ENCODE results near the gene TMCC1. TPM values are rescaled to one million over a fixed set of nuclear protein-coding genes. Genes with fewer than 3 reads are reported as not detected.

The TMCC1 gene
- total and polyA plus RNA-seq, 10 of the 15 experiments (the other 5 are each of a cell fraction or from before 2014, with no cell fraction given), result 2.3 to 21.1 (median 8.4) TPM

DNA sequence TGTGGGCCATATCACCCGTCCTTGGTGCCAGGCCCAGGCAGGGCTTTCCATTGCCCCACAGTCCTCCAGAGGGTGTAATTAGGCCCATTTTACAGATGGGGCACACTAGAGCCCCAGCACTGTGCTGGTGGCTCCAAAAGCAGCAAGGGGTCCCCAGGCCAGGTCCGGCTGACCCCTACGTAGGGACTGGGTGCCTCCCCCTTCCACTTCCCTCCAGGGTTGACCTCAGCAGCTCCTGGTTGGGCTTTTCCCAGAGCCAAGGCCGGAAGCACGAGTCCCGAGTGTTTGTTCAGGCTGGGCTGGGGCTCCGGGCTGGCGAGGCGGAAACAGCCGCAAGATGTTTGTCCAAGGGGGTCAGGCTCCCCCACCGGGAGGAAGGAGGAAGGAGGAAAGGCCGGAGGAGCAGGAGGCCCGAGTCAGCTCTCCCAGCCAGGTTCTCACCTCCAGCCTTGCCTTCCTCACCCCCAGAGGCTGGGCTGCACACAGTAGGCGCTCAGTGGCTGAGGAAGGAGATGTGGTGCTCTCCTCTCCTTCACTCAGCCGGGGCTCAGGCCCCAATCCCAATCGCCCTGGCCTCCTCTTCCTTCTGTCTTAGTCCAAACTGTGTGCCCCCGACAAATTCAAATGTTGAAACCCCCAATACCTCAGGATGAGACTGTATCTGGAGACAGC is 269.9 kb downstream of the TMCC1 start:
- ChIA-PET RAD21 (ENCODE audit: unreplicated experiment) (no interaction called here), CTCF (no interaction called here), SMC1A (ENCODE audit: uncharacterized antibody, unreplicated experiment) (no interaction called here), POLR2A (no interaction called here)
- no TSS peak for BruUV-seq (replicated peaks)
- TF ChIP-seq, protein P1, sequence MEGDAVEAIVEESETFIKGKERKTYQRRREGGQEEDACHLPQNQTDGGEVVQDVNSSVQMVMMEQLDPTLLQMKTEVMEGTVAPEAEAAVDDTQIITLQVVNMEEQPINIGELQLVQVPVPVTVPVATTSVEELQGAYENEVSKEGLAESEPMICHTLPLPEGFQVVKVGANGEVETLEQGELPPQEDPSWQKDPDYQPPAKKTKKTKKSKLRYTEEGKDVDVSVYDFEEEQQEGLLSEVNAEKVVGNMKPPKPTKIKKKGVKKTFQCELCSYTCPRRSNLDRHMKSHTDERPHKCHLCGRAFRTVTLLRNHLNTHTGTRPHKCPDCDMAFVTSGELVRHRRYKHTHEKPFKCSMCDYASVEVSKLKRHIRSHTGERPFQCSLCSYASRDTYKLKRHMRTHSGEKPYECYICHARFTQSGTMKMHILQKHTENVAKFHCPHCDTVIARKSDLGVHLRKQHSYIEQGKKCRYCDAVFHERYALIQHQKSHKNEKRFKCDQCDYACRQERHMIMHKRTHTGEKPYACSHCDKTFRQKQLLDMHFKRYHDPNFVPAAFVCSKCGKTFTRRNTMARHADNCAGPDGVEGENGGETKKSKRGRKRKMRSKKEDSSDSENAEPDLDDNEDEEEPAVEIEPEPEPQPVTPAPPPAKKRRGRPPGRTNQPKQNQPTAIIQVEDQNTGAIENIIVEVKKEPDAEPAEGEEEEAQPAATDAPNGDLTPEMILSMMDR (IDR thresholded peaks at IDR 0.05 in 2 of 3, conservative IDR thresholded peaks at IDR 0.05 in 1 of 3; ENCODE audit: control insufficient read depth in 2 of 3, extremely low read depth in 1 of 3, insufficient read depth in 1 of 3, low read depth in 3 of 3, low read length in 3 of 3), result 0 out of 6 replicates have a peak, but pooled peaks of 1 of the 3 experiments have one; percentile 1
- no peak for TF ChIP-seq ZNF24 (IDR thresholded peaks at IDR 0.05)
- H3K36me3 ChIP-seq (ENCODE audit: control insufficient read depth in 2 of 2, insufficient read depth in 2 of 2, low read length in 1 of 2), result no peaks in the 10 kb centered on the region
- no peak for DNase-seq (ENCODE audit: low read depth, low spot score)
- WGBS (ENCODE audit: insufficient coverage, insufficient replicate concordance, low lambda C conversion rate, missing lambda C conversion rate), result 47% methylated on average over 17 of the region's 17 CpGs
- H3K9me3 ChIP-seq (replicated peaks; ENCODE audit: control insufficient read depth, insufficient read depth, low read length), result no peaks in the 10 kb centered on the region
- H3K4me1 ChIP-seq (ENCODE audit: control insufficient read depth, insufficient read depth, low read length), result peaks cover 3% of the 10 kb centered on the region
- ATAC-seq, result no peak
- H3K9ac ChIP-seq (ENCODE audit: control insufficient read depth, insufficient read depth, low read length), result no peak overlapping the region
- in situ Hi-C loops (cut with MboI), result no loop called here
- FAIRE-seq, result no peak
- no peaks in the 10 kb centered on the region; a peak in 2 of 4 replicates for H3K27me3 ChIP-seq (replicated peaks in 1 of 2; ENCODE audit: control insufficient read depth in 2 of 2, insufficient read depth in 2 of 2, low read length in 1 of 2)
- H3K4me2 ChIP-seq (ENCODE audit: control insufficient read depth, insufficient read depth), result no peak overlapping the region
- H4K20me1 ChIP-seq (ENCODE audit: control insufficient read depth, insufficient read depth), result no peaks in the 10 kb centered on the region
- no peak overlapping the region for H3K4me3 ChIP-seq
- no peaks in the 10 kb centered on the region; the same call in 1 of the 2 replicates for H3K79me2 ChIP-seq (ENCODE audit: control insufficient read depth, insufficient read depth, low read length)
- intact Hi-C loops (cut with micrococcal nuclease; ENCODE audit: unreplicated experiment), result loop anchor here (10.0 kb wide), 1 partner anchor 239 kb away; no protein-coding TSS in a partner anchor
- no peak overlapping the region for H3K27ac ChIP-seq (ENCODE audit: control insufficient read depth, insufficient read depth)
- H2AFZ ChIP-seq (ENCODE audit: control insufficient read depth, low read depth, low read length), result no peak overlapping the region

DNA sequence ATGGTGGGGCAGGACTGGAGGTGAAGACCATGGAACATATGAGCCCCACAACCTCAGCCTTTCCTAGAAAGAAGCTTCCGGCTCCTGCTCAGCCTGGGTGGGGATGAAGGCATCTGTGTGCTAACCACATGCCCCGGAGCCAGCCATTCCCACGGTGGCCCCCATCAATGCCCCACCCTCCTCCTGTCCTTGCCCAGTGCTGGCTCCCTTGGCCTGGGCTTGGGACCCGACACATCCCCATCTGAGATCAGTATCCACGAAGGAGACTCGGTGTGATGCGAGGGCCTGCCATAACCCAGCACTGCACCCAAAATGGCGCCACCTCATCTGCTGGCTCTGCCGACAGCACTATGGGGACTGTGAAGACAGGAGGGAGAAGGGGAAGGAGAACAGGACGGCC is 270.6 kb downstream of the TMCC1 start:
- Histone ChIP-seq H3K4me3 (no peak overlapping the region), H3K9me3 (replicated peaks; ENCODE audit: control insufficient read depth, insufficient read depth, low read length) (no peaks in the 10 kb centered on the region), H4K20me1 (ENCODE audit: control insufficient read depth, insufficient read depth) (no peaks in the 10 kb centered on the region), H3K36me3 (ENCODE audit: control insufficient read depth in 2 of 2, insufficient read depth in 2 of 2, low read length in 1 of 2) (no peaks in the 10 kb centered on the region), H3K27me3 (replicated peaks in 1 of 2; ENCODE audit: control insufficient read depth in 2 of 2, insufficient read depth in 2 of 2, low read length in 1 of 2) (no peaks in the 10 kb centered on the region; a peak in 2 of 4 replicates), H2AFZ (ENCODE audit: control insufficient read depth, low read depth, low read length) (no peak overlapping the region), H3K9ac (ENCODE audit: control insufficient read depth, insufficient read depth, low read length) (no peak overlapping the region), H3K4me2 (ENCODE audit: control insufficient read depth, insufficient read depth) (no peak overlapping the region), H3K79me2 (ENCODE audit: control insufficient read depth, insufficient read depth, low read length) (no peaks in the 10 kb centered on the region; the same call in 1 of the 2 replicates), H3K4me1 (ENCODE audit: control insufficient read depth, insufficient read depth, low read length) (peaks cover 6% of the 10 kb centered on the region), H3K27ac (ENCODE audit: control insufficient read depth, insufficient read depth) (no peak overlapping the region)
- ChIA-PET RAD21 (ENCODE audit: unreplicated experiment) (no interaction called here), CTCF (interaction anchor here (0.6 kb wide), 1 partner anchor 24 kb away, joined by 3 read pairs; no protein-coding TSS in a partner anchor), POLR2A (no interaction called here), SMC1A (ENCODE audit: uncharacterized antibody, unreplicated experiment) (no interaction called here)
- in situ Hi-C loops (cut with MboI), result no loop called here
- DNase-seq (ENCODE audit: low read depth, low spot score) (no peak), FAIRE-seq (no peak), ATAC-seq (no peak)
- 62% methylated on average over 10 of the region's 10 CpGs for WGBS (ENCODE audit: insufficient coverage, insufficient replicate concordance, low lambda C conversion rate, missing lambda C conversion rate)
- BruUV-seq (replicated peaks), result no TSS peak
- no peak for TF ChIP-seq CHD2 (IDR thresholded peaks at IDR 0.05; ENCODE audit: borderline replicate concordance, low read depth, low read length)
- no peak for TF ChIP-seq MTA2 (IDR thresholded peaks at IDR 0.05; ENCODE audit: low read depth)
- TF ChIP-seq, protein P2, sequence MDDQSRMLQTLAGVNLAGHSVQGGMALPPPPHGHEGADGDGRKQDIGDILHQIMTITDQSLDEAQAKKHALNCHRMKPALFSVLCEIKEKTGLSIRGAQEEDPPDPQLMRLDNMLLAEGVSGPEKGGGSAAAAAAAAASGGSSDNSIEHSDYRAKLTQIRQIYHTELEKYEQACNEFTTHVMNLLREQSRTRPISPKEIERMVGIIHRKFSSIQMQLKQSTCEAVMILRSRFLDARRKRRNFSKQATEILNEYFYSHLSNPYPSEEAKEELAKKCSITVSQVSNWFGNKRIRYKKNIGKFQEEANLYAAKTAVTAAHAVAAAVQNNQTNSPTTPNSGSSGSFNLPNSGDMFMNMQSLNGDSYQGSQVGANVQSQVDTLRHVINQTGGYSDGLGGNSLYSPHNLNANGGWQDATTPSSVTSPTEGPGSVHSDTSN (IDR thresholded peaks at IDR 0.05; ENCODE audit: insufficient replicate concordance, low read depth, low read length), result no peak
- no peak for TF ChIP-seq NFYA (IDR thresholded peaks at IDR 0.05; ENCODE audit: borderline replicate concordance, low read depth, low read length)
- TF ChIP-seq CREB1 (IDR thresholded peaks at IDR 0.05; ENCODE audit: low read depth), result no peak
- TF ChIP-seq, protein P3, sequence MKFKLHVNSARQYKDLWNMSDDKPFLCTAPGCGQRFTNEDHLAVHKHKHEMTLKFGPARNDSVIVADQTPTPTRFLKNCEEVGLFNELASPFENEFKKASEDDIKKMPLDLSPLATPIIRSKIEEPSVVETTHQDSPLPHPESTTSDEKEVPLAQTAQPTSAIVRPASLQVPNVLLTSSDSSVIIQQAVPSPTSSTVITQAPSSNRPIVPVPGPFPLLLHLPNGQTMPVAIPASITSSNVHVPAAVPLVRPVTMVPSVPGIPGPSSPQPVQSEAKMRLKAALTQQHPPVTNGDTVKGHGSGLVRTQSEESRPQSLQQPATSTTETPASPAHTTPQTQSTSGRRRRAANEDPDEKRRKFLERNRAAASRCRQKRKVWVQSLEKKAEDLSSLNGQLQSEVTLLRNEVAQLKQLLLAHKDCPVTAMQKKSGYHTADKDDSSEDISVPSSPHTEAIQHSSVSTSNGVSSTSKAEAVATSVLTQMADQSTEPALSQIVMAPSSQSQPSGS (IDR thresholded peaks at IDR 0.05; ENCODE audit: low read length), result no peak
- TF ChIP-seq JUND (IDR thresholded peaks at IDR 0.05; ENCODE audit: low read depth, low read length), result no peak
- no peak for TF ChIP-seq NFIC (IDR thresholded peaks at IDR 0.05; ENCODE audit: low read depth, low read length)
- no peak for TF ChIP-seq GABPA (IDR thresholded peaks at IDR 0.05; ENCODE audit: low read depth)
- no peak for TF ChIP-seq YBX1 (IDR thresholded peaks at IDR 0.05)
- intact Hi-C loops (cut with micrococcal nuclease; ENCODE audit: unreplicated experiment), result loop anchor here (10.0 kb wide), 1 partner anchor 238 kb away; no protein-coding TSS in a partner anchor

Measured in GM12878 (cell line).